Lower lobe of right lung (tissue), 2 donors: ENCODE data around the gene UST. TPM values are rescaled to one million over a fixed set of nuclear protein-coding genes. Genes with fewer than 3 reads are reported as not detected.

Experiments
- ATAC-seq, 2 donors: fragments of 200-7000 bp; cut with Tn5 transposase; one replicate each; pipeline ENCODE4 v1.9.1; 2020 to 2022; ENCODE audit warnings: mild to moderate bottlenecking in 2 of 2, moderate library complexity in 2 of 2
- DNase-seq: peaks from one replicate; pipeline ENCODE4 v3.0.0-alpha.2; 2020
- H3K27ac ChIP-seq: fragments of 200-600 bp; one replicate; pipeline ENCODE4 v1.8.0; 2022
- H3K27me3 ChIP-seq: fragments of 200-600 bp; one replicate; pipeline ENCODE4 v1.8.0; 2022; ENCODE audit warnings: low read depth
- H3K36me3 ChIP-seq: fragments of 200-600 bp; one replicate; pipeline ENCODE4 v1.8.0; 2022; ENCODE audit warnings: mild to moderate bottlenecking
- H3K4me1 ChIP-seq: fragments of 200-600 bp; one replicate; pipeline ENCODE4 v1.8.0; 2022
- H3K4me3 ChIP-seq: fragments of 200-600 bp; one replicate; pipeline ENCODE4 v1.8.0; 2022; ENCODE audit warnings: mild to moderate bottlenecking
- H3K9me3 ChIP-seq: fragments of 200-600 bp; one replicate; pipeline ENCODE4 v1.8.0; 2022
- intact Hi-C: fragments of 100-400 bp; cut with DNase I; formaldehyde crosslinking; loops from one replicate; pipeline ENCODE4 v1.11.0; 2022
- total RNA-seq: library from RNA; stranded (reverse); fragmentation: NEBNext Ultra II Directional; extraction: Animal tissue kit (Norgen Biotek cat#: 25700); gene quantifications from one replicate; pipeline ENCODE4 v1.2.1, GENCODE V29; 2021
- TF ChIP-seq, protein P1 (sequence below): fragments of 200-600 bp; IDR thresholded peaks from one replicate; pipeline ENCODE4 v1.8.0; 2022; ENCODE audit warnings: antibody characterized with exemption, mild to moderate bottlenecking
- donor health status: DM: no; HTN: yes; CAD: no; lungs with severe emphysema.

Gene UST
- total RNA-seq, 1 donor from 2014 or later, result 11.8 TPM

GRCh38 chr6:148709577-148709976 is 37.3 kb upstream of the UST start:
- Histone ChIP-seq H3K4me3 (no peak overlapping the region), H3K27me3 (no peaks in the 10 kb centered on the region), H3K27ac (no peak overlapping the region), H3K36me3 (no peaks in the 10 kb centered on the region), H3K4me1 (no peaks in the 10 kb centered on the region), H3K9me3 (no peaks in the 10 kb centered on the region)
- TF ChIP-seq, protein P1, sequence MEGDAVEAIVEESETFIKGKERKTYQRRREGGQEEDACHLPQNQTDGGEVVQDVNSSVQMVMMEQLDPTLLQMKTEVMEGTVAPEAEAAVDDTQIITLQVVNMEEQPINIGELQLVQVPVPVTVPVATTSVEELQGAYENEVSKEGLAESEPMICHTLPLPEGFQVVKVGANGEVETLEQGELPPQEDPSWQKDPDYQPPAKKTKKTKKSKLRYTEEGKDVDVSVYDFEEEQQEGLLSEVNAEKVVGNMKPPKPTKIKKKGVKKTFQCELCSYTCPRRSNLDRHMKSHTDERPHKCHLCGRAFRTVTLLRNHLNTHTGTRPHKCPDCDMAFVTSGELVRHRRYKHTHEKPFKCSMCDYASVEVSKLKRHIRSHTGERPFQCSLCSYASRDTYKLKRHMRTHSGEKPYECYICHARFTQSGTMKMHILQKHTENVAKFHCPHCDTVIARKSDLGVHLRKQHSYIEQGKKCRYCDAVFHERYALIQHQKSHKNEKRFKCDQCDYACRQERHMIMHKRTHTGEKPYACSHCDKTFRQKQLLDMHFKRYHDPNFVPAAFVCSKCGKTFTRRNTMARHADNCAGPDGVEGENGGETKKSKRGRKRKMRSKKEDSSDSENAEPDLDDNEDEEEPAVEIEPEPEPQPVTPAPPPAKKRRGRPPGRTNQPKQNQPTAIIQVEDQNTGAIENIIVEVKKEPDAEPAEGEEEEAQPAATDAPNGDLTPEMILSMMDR, result no peak
- intact Hi-C loops, result no loop called here
- ATAC-seq, result no peak
- DNase-seq, result no peak

DNA sequence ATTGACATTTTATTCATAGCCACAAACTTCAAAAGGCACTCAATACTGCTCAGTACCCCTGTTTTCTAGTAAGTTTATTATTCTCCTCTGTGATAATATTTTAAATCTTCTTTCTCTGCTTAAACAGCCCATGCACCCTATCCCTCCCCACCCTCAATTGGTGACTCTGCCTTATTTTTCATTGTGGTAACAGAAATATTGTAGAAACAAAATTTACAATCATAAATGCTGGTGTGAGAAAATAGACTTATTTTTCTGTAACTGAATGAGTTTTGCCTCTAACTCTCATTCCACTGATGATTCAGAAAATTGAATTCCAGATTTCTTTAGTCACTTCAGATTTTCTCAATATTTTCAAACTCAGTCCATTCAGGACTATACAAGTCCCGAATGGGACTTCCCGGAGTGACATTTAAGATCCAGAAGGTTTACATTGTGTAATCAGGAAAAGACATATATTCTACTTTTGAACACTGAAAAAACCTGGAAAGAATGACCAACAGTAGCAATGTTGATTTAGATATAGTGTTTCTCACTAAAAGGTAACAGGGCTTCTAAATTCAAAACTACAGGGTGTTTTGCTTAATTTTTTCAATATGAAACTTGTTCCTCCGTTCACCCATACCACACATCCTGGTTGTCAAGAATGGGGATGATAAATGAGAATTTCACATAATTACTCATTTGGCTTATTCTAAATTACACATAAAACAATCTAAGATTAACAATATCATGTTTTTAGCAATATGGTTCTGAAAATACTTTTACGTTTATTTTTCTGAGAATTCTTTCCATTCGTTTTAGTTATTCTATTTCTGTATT is 34.8 kb upstream of the UST start:
- TF ChIP-seq, protein P1, result no peak
- no peak overlapping the region for H3K27ac ChIP-seq
- DNase-seq (no peak), ATAC-seq (no peak)
- intact Hi-C loops, result no loop called here
- no peaks in the 10 kb centered on the region for H3K27me3 ChIP-seq
- no peaks in the 10 kb centered on the region for H3K36me3 ChIP-seq
- H3K4me3 ChIP-seq, result no peak overlapping the region
- no peaks in the 10 kb centered on the region for H3K9me3 ChIP-seq
- H3K4me1 ChIP-seq, result no peaks in the 10 kb centered on the region

DNA sequence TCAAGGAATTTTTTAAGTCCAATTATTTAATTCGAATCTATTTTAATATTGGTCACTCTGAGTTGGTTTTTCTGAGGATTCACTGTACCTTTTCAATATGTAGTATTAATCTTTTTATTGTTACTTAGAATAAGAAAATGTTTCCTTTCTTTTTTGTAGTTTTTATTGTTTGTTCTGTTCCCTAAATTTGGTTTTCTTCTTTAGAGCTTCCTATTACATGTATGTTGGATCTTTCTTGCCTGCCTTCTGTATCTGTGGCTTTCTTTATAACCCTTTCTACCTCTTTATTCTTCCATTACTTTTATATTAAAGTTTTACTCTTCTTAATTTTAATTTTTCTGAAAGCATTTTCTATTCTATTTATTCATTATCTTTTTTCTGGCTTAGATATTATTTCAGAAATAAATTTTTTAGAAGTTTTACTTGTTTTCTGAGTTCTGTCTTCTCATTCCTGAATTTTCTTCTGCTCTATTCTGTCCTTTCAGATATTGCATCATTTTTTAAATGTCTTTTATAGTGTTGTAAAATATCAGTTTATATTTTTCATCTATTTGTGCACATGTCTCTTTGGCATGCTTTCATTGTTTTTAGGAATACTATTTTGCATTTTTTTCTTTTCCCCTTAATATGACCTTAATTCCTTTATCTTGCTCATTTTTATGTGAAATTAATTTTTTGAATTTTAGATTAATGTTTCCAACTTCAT is 33.6 kb upstream of the UST start:
- no peak overlapping the region for H3K4me3 ChIP-seq
- H3K36me3 ChIP-seq, result no peaks in the 10 kb centered on the region
- intact Hi-C loops, result no loop called here
- H3K9me3 ChIP-seq, result no peaks in the 10 kb centered on the region
- no peak overlapping the region for H3K27ac ChIP-seq
- H3K4me1 ChIP-seq, result no peaks in the 10 kb centered on the region
- DNase-seq (no peak), ATAC-seq (no peak)
- no peaks in the 10 kb centered on the region for H3K27me3 ChIP-seq
- TF ChIP-seq, protein P1, result no peak

- H3K4me1 ChIP-seq, result no peaks in the 10 kb centered on the region
- no peak for DNase-seq
- no peak overlapping the region for H3K4me3 ChIP-seq
- H3K36me3 ChIP-seq, result no peaks in the 10 kb centered on the region
- no peak overlapping the region for H3K27ac ChIP-seq
- H3K9me3 ChIP-seq, result no peaks in the 10 kb centered on the region
- intact Hi-C loops, result no loop called here
- no peak for ATAC-seq
- no peaks in the 10 kb centered on the region for H3K27me3 ChIP-seq
- TF ChIP-seq, protein P1, result no peak
These were observed 32.9 kb upstream of the UST start for GRCh38 chr6:148713921-148714320.

- Histone ChIP-seq H3K9me3 (no peaks in the 10 kb centered on the region), H3K27me3 (no peaks in the 10 kb centered on the region), H3K4me3 (no peak overlapping the region), H3K4me1 (no peaks in the 10 kb centered on the region), H3K36me3 (no peaks in the 10 kb centered on the region), H3K27ac (no peak overlapping the region)
- intact Hi-C loops, result no loop called here
- DNase-seq (no peak), ATAC-seq (no peak)
- TF ChIP-seq, protein P1, result no peak
These were observed 30.0 kb upstream of the UST start for GRCh38 chr6:148716811-148717210.
